ENCODE data around the gene SALL2.

Gene SALL2

DNA sequence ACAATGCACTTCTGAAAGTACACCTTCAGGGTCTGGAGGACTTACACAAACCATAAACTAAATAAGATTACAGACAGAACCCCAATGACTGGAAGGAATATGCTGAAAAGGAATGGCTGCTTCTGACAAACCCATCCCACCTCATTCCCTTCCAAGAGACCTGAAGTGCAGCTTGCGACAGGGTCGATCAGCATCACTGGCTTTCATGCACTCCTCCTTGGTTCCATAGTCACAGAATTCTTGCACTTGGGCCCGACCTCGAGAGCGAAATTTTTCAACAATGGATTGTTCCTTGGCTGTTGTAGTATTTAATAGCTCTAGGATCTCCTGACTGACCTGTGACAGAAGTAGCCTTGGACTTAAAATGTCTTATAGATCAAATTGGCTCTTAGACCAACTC, 24.6 kb downstream of the SALL2 start:
- no peak for DNase-seq (ENCODE audit: low read depth, low spot score)
- TF ChIP-seq, protein P1, sequence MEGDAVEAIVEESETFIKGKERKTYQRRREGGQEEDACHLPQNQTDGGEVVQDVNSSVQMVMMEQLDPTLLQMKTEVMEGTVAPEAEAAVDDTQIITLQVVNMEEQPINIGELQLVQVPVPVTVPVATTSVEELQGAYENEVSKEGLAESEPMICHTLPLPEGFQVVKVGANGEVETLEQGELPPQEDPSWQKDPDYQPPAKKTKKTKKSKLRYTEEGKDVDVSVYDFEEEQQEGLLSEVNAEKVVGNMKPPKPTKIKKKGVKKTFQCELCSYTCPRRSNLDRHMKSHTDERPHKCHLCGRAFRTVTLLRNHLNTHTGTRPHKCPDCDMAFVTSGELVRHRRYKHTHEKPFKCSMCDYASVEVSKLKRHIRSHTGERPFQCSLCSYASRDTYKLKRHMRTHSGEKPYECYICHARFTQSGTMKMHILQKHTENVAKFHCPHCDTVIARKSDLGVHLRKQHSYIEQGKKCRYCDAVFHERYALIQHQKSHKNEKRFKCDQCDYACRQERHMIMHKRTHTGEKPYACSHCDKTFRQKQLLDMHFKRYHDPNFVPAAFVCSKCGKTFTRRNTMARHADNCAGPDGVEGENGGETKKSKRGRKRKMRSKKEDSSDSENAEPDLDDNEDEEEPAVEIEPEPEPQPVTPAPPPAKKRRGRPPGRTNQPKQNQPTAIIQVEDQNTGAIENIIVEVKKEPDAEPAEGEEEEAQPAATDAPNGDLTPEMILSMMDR (IDR thresholded peaks at IDR 0.05; ENCODE audit: insufficient read depth, low read length, missing control alignments): no peak
- ChIA-PET CTCF (interaction anchor here (1.3 to 3.3 kb wide), 6 partner anchors 10 to 55 kb away, joined by 4 to 11 read pairs (median 9); partner anchors contain the start of genes CHD8, METTL3 and TOX4), POLR2A (interaction anchor here (1.2 kb wide), 1 partner anchor 25 kb away, joined by 5 read pairs; the partner anchor contains the start of gene SALL2)
- no peak overlapping the region for H3K4me3 ChIP-seq (ENCODE audit: low read depth, low read length)

DNA sequence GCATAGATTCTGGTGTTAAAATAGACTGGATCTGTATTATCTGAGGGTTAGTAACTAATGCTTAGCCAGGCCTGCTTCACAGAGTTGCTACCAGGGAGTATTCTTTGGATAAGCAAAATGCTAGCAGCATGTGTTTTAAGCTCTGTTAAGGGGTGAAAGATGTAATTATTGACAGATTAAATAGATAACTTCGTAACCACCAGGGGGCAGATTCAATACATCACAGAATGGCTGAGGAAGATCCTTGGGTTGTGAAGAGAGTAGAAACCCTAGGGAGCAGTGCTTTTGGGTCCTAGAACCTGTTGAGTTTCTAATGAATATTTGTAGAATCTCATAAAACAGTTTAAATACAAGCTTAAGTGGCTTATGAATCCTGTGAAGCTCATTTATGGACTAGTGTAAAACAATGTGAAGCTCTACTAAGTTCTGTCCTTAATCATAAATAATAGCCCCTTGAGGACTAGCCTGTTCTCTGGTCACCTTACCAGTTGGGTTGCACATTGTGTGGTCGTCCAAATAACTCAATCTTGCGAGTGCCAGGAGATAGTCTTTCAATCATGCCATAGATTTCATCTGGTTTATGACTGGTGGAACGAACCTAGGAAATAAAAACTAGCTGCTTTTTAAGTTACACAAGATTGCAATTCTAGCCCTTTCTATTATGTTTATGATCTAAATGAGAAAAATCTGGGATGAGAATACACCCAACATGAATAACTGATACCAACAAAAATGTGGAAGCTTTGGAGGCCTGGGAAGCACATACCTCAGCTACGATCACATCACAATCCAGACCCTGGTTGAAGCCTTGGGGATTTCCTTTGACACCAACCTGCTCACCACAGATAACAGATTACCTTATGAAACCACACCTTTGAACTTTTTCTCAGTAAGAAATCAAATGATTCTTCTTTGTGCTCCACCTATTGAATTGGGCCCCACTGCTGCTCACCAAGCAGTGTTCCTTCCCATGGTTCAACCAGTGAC, 27.3 kb downstream of the SALL2 start:
- H3K4me3 ChIP-seq (ENCODE audit: low read depth, low read length): no peak overlapping the region
- TF ChIP-seq, protein P1 (IDR thresholded peaks at IDR 0.05; ENCODE audit: insufficient read depth, low read length, missing control alignments): peak; percentile 33
- peak; percentile 19 for DNase-seq (ENCODE audit: low read depth, low spot score)
- ChIA-PET POLR2A (interaction anchor here (2.1 kb wide), 1 partner anchor 12 kb away, joined by 6 read pairs; the partner anchor contains the start of gene METTL3), CTCF (interaction anchor here (0.8 to 6.4 kb wide), 21 partner anchors 8 to 106 kb away, joined by 3 to 107 read pairs (median 6); partner anchors contain the start of genes CHD8, METTL3, RAB2B and SALL2)

DNA sequence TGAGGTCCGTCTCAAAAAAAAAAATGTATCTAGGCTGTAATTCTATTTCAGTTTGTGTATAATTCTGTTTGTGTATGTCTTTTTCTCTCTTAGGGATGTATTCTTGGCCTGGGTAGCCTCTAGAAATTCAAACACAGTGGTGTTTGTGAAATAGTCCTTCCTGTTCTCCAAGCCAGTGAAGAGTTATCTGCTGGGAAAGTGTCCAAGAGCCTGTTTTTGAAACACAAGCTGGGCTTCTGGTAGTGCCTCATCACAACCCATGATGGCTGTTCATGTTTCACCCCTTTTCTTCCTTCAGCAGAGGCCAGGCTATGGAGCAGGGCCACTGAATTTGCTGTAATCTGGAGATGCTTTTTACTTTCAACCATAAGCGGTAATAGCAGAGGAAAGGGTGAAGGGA, 29.7 kb downstream of the SALL2 start:
- CTCF ChIA-PET: interaction anchor here (0.7 to 6.4 kb wide), 4 partner anchors 13 to 61 kb away, joined by 3 to 107 read pairs (median 38); partner anchors contain the start of genes RAB2B and TOX4

DNA sequence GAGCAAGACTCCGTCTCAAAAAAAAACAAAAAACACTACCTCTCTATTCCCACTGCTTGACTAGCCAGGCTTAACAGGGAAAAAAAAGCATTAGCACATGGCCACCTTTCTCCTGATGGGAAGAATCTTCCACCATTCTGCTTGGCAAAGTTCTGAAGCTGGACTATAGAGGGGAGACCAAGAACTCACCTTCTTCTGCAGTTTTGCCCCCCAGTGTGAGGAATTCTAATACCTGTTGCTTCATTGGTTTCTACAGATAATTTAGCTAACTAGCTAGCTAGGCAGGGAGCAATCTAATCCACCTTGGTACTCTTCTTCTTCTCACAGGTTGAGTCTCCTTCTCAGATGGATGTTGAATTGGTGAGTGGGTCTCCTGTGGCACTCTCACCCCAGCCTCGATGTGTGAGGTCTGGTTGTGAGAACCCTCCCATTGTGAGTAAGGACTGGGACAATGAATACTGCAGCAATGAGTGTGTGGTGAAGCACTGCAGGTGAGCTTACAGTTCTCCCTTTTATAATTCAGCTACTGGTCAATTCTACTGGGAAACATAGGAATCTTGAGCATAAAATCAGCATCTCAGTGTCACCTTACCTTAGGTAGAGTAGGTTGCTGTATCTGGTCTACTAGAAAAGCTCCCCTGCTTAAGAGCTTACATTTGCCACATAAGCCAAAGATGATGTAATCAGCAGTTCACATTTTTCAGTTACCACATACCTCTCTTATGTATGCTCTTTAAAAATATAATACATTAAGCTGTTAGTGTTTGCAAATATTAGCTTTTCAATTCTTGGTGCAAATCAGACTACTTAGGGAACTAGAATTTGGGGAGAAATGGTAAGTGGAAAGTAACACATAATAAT, 31.0 kb downstream of the SALL2 start:
- TF ChIP-seq, protein P1 (IDR thresholded peaks at IDR 0.05; ENCODE audit: insufficient read depth, low read length, missing control alignments): no peak
- ChIA-PET POLR2A (interaction anchor here (0.8 kb wide), 1 partner anchor 16 kb away, joined by 3 read pairs; the partner anchor contains the start of gene METTL3), CTCF (interaction anchor here (0.8 to 6.4 kb wide), 6 partner anchors 13 to 63 kb away, joined by 3 to 107 read pairs (median 5); partner anchors contain the start of genes METTL3, RAB2B and TOX4)
- no peak overlapping the region for H3K4me3 ChIP-seq (ENCODE audit: low read depth, low read length)
- peak; percentile 42 for DNase-seq (ENCODE audit: low read depth, low spot score)

More for the DNA sequence above, 29.7 kb downstream of the SALL2 start:
- DNase-seq (ENCODE audit: low read depth, low spot score): no peak
- TF ChIP-seq, protein P1 (IDR thresholded peaks at IDR 0.05; ENCODE audit: insufficient read depth, low read length, missing control alignments): no peak
- no peak overlapping the region for H3K4me3 ChIP-seq (ENCODE audit: low read depth, low read length)
- POLR2A ChIA-PET: no interaction called here

DNA sequence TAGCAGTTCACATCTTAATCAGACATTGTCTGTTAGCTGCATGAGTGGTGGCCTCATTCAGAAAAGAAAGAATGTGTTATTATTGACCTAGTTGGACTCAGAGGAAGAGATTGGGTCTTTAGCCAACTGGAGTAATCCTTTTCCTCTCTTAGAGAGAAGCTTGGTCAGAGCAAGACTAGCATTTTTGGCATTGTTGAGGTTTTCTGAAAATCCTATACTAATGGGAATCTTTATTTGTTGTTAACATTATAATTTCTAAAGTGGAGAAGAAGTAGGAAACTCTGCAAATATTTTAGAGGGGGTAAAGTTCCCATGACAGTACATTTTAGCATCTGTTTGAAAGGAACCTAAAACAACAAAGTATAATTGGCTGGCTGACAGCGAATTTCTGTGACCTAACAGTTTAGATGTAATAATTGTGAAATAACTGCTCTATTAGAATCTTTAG, 39.5 kb downstream of the SALL2 start:
- peak; percentile 85 for DNase-seq (ENCODE audit: low read depth, low spot score)
- POLR2A ChIA-PET: no interaction called here
- CTCF ChIA-PET: interaction anchor here (2.2 to 6.1 kb wide), 3 partner anchors 10 to 15 kb away, joined by 10 to 49 read pairs (median 28); partner anchors contain the start of genes RAB2B and TOX4
- H3K4me3 ChIP-seq (ENCODE audit: low read depth, low read length): no peak overlapping the region
- TF ChIP-seq, protein P1 (IDR thresholded peaks at IDR 0.05; ENCODE audit: insufficient read depth, low read length, missing control alignments): no peak

All from AG04449 (cell line).